ENCODE measurements around the gene PRDX5. TPM values are rescaled to one million over a fixed set of nuclear protein-coding genes. Genes with fewer than 3 reads are reported as not detected.

The PRDX5 gene
- total RNA-seq, 1 donor from 2014 or later, result 229 TPM

GRCh38 chr11:64303109-64304031 lies 14.6 kb upstream of the PRDX5 start:
- Histone ChIP-seq H3K27ac (peak overlapping the region; percentile 96), H3K4me1 (peaks cover 55% of the 10 kb centered on the region), H3K27me3 (no peaks in the 10 kb centered on the region), H3K36me3 (no peaks in the 10 kb centered on the region), H3K4me3 (no peak overlapping the region), H3K9me3 (no peaks in the 10 kb centered on the region)
- TF ChIP-seq POLR2A (IDR thresholded peaks at IDR 0.05) (no peak), POLR2AphosphoS5 (IDR thresholded peaks at IDR 0.05; ENCODE audit: insufficient read depth in 1 of 2, low read depth in 1 of 2) (no peak), CTCF (IDR thresholded peaks at IDR 0.05) (no peak)
- DNase-seq (ENCODE audit: extremely low spot score in 2 of 2), result peak in 1 of 2 donors; percentile 87
- intact Hi-C loops (cut with DNase I), result no loop called here

DNA sequence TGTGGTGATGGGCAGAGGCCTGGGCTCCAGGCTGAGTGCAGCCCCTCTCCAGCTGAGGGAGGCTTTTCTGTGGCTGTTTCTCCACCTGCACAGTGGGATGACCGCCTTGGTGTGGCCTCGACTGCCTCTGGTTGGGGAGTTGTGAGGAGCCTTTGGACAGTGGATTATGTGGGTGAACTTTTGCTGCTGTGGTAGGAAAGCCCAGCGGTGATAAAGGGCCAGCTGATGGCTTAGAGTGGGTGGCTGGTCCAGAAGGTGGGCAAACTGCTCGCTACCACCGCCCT lies 13.9 kb upstream of the PRDX5 start:
- DNase-seq (ENCODE audit: extremely low spot score in 2 of 2), result no peak
- Histone ChIP-seq H3K27me3 (no peaks in the 10 kb centered on the region), H3K36me3 (no peaks in the 10 kb centered on the region), H3K4me1 (peaks cover 51% of the 10 kb centered on the region), H3K9me3 (no peaks in the 10 kb centered on the region), H3K4me3 (peak overlapping the region; percentile 83 to 93), H3K27ac (peak overlapping the region; percentile 96)
- intact Hi-C loops (cut with DNase I), result no loop called here
- no peak for TF ChIP-seq CTCF (IDR thresholded peaks at IDR 0.05)
- TF ChIP-seq POLR2AphosphoS5 (IDR thresholded peaks at IDR 0.05; ENCODE audit: insufficient read depth in 1 of 2, low read depth in 1 of 2), result no peak
- no peak for TF ChIP-seq POLR2A (IDR thresholded peaks at IDR 0.05)

- no peaks in the 10 kb centered on the region for H3K27me3 ChIP-seq
- H3K36me3 ChIP-seq, result no peaks in the 10 kb centered on the region
- intact Hi-C loops (cut with DNase I), result loop anchor here (5.0 kb wide), 1 partner anchor 67 kb away; no protein-coding TSS in a partner anchor
- peak in 1 of 2 donors; percentile 93 for DNase-seq (ENCODE audit: extremely low spot score in 2 of 2)
- H3K4me1 ChIP-seq, result peaks cover 45% of the 10 kb centered on the region
- peak overlapping the region; percentile 83 to 93 for H3K4me3 ChIP-seq
- H3K9me3 ChIP-seq, result no peaks in the 10 kb centered on the region
- peak overlapping the region; percentile 96 for H3K27ac ChIP-seq
- TF ChIP-seq CTCF (IDR thresholded peaks at IDR 0.05) (peak; percentile 83 to 90 (median 85)), POLR2A (IDR thresholded peaks at IDR 0.05) (no peak), POLR2AphosphoS5 (IDR thresholded peaks at IDR 0.05; ENCODE audit: insufficient read depth in 1 of 2, low read depth in 1 of 2) (peak in 1 of 2 donors; percentile 72)
Measured at GRCh38 chr11:64304316-64305072, 13.4 kb upstream of the PRDX5 start.

DNA sequence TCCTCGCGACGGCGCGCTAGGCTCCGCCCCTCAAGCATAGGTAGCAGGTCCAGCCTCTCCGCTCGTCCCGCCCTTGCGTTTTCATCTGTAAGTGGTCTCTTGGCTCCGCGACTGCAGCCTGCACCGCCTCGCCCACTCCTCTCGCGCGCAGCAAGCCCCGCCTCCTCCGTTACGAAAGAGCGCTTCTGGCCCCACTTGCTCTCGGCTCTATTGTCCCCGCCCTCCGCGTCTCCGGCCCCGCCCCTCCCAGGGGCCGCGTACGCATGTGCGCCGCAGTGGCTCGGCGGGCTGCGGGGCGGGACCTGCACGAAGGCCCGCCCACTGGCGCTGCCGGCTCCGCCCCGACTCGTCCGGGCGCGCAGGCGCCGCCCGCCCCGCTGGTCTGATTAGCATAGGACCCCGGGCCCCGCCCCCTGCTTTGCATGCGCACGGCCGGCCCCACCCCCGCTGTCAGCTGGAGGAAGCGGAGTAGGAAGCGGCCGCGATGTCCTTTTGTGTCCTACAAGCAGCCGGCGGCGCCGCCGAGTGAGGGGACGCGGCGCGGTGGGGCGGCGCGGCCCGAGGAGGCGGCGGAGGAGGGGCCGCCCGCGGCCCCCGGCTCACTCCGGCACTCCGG lies 12.7 kb upstream of the PRDX5 start, which contains the start of gene ESRRA:
TSS of gene ESRRA (plus strand) at position 450 of the 616 bp plus-strand sequence. CDS start 1,656 bp downstream, outside the sequence.
- no peaks in the 10 kb centered on the region for H3K27me3 ChIP-seq
- H3K36me3 ChIP-seq, result no peaks in the 10 kb centered on the region
- H3K4me1 ChIP-seq, result peaks cover 38% of the 10 kb centered on the region
- peak within 1 kb of the TSS; percentile 83 to 93 for H3K4me3 ChIP-seq
- H3K9me3 ChIP-seq, result no peaks in the 10 kb centered on the region
- TF ChIP-seq POLR2AphosphoS5 (IDR thresholded peaks at IDR 0.05; ENCODE audit: insufficient read depth in 1 of 2, low read depth in 1 of 2) (peak in 1 of 2 donors; percentile 72), CTCF (IDR thresholded peaks at IDR 0.05) (no peak), POLR2A (IDR thresholded peaks at IDR 0.05) (peak in 1 of 2 donors; percentile 71)
- peak within 1 kb of the TSS; percentile 96 for H3K27ac ChIP-seq
- peak in 1 of 2 donors; percentile 99 for DNase-seq (ENCODE audit: extremely low spot score in 2 of 2)
- intact Hi-C loops (cut with DNase I), result loop anchor here (5.0 kb wide), 1 partner anchor 68 kb away; no protein-coding TSS in a partner anchor
